Testis (tissue), 3 donors: ENCODE data around the gene RPS6KA5. TPM values are rescaled to one million over a fixed set of nuclear protein-coding genes. Genes with fewer than 3 reads are reported as not detected.

Experiments used
- DNase-seq: peaks from one replicate; pipeline ENCODE4 v3.0.0-alpha.2; 2019
- H3K27ac ChIP-seq, 2 donors: fragments of 200-600 bp; sonication (generic); one replicate each; pipeline ENCODE4 v1.5.1; 2019
- H3K27me3 ChIP-seq: fragments of 200-600 bp; sonication (generic); one replicate; pipeline ENCODE4 v1.5.1; 2019
- H3K36me3 ChIP-seq: fragments of 200-600 bp; sonication (generic); one replicate; pipeline ENCODE4 v1.5.1; 2017; ENCODE audit warnings: low read depth; ENCODE audit errors: missing control alignments
- H3K4me1 ChIP-seq: fragments of 200-600 bp; sonication (generic); one replicate; pipeline ENCODE4 v1.5.1; 2019
- H3K4me3 ChIP-seq, 2 donors: fragments of 200-600 bp; sonication (generic); one replicate each; pipeline ENCODE4 v1.5.1; 2017 to 2019
- H3K9me3 ChIP-seq: fragments of 200-600 bp; sonication (generic); one replicate; pipeline ENCODE4 v1.5.1; 2017
- CTCF ChIP-seq, 3 experiments: fragments of 450-650 bp in 2 of 3; fragments of 200-600 bp in 1 of 3; sonication (generic) in 1 of 3; IDR thresholded peaks; one replicate each; pipeline ENCODE4 v1.5.1; 2016 to 2019; ENCODE audit warnings: antibody characterized with exemption in 3 of 3, mild to moderate bottlenecking in 2 of 3, moderate library complexity in 1 of 3
- POLR2A ChIP-seq: fragments of 450-650 bp; IDR thresholded peaks from one replicate; pipeline ENCODE4 v1.6.1; 2017; ENCODE audit warnings: antibody characterized with exemption, mild to moderate bottlenecking, moderate library complexity
- WGBS, 2 donors: methylation state at CpG; one replicate each; pipeline ENCODE4 v1.1.5; 2018; 5-methylcytosine and 5-hydroxymethylcytosine counted together
- intact Hi-C: fragments of 100-400 bp; cut with DNase I; formaldehyde crosslinking; loops from one replicate; pipeline ENCODE4 v1.15.1; 2023; ENCODE audit warnings: low total_unique reads
- polyA plus RNA-seq: library from polyadenylated mRNA; stranded (reverse); fragments of 350-450 nt; fragmentation: Illumina TruSeq; extraction: RNeasy Lipid Tissue Mini Kit (QIAGEN cat#74804); gene quantifications from one replicate; pipeline ENCODE4 v1.2.3, GENCODE V29; 2014; ENCODE audit warnings: low read depth, low replicate concordance; ENCODE audit not compliant: insufficient read depth
- total RNA-seq, 2 donors: library from RNA; depleted of rRNA; stranded (reverse); fragments of >200 nt; gene quantifications; one replicate each; pipeline ENCODE4 v1.2.3, GENCODE V29; 2016

RPS6KA5 gene
- total and polyA plus RNA-seq, 3 donors from 2014 or later, result 6.4 to 11.0 (median 9.4) TPM

- intact Hi-C loops, result no loop called here
- Histone ChIP-seq H3K4me1 (peaks cover 9% of the 10 kb centered on the region), H3K27me3 (no peaks in the 10 kb centered on the region), H3K4me3 (no peak overlapping the region), H3K27ac (no peak overlapping the region), H3K9me3 (no peaks in the 10 kb centered on the region), H3K36me3 (no peaks in the 10 kb centered on the region)
- no peak for TF ChIP-seq POLR2A
- no peak for TF ChIP-seq CTCF (IDR thresholded peaks at IDR 0.05)
- DNase-seq, result no peak
Measured at GRCh38 chr14:91055016-91055415, 5.4 kb downstream of the RPS6KA5 start.

GRCh38 chr14:91048676-91049075, 11.8 kb downstream of the RPS6KA5 start:
- Histone ChIP-seq H3K4me3 (no peak overlapping the region), H3K4me1 (no peaks in the 10 kb centered on the region), H3K27me3 (no peaks in the 10 kb centered on the region), H3K36me3 (no peaks in the 10 kb centered on the region), H3K9me3 (no peaks in the 10 kb centered on the region), H3K27ac (no peak overlapping the region)
- TF ChIP-seq POLR2A, result no peak
- 95 to 100% methylated on average over 1 of the region's 1 CpG for WGBS, 2 donors
- intact Hi-C loops, result no loop called here
- no peak for DNase-seq

- DNase-seq, result no peak
- H3K9me3 ChIP-seq, result no peaks in the 10 kb centered on the region
- H3K36me3 ChIP-seq, result no peaks in the 10 kb centered on the region
- no peaks in the 10 kb centered on the region for H3K27me3 ChIP-seq
- H3K4me1 ChIP-seq, result no peaks in the 10 kb centered on the region
- 92 to 93% methylated on average over 2 of the region's 2 CpGs for WGBS, 2 donors
- TF ChIP-seq CTCF (IDR thresholded peaks at IDR 0.05) (no peak), POLR2A (no peak)
- intact Hi-C loops, result no loop called here
- no peak overlapping the region for H3K27ac ChIP-seq
- H3K4me3 ChIP-seq, result no peak overlapping the region
Measured at GRCh38 chr14:91048265-91048664, 12.2 kb downstream of the RPS6KA5 start.

- WGBS, 2 donors, result 88 to 96% methylated on average over 4 of the region's 4 CpGs
- Histone ChIP-seq H3K4me1 (no peaks in the 10 kb centered on the region), H3K27me3 (no peaks in the 10 kb centered on the region), H3K27ac (no peak overlapping the region), H3K9me3 (no peaks in the 10 kb centered on the region), H3K4me3 (no peak overlapping the region), H3K36me3 (no peaks in the 10 kb centered on the region)
- DNase-seq, result no peak
- TF ChIP-seq POLR2A, result no peak
- TF ChIP-seq CTCF (IDR thresholded peaks at IDR 0.05), result no peak
- intact Hi-C loops, result no loop called here
Measured at GRCh38 chr14:91047174-91047753, 13.2 kb downstream of the RPS6KA5 start.

GRCh38 chr14:91046488-91047072, 13.9 kb downstream of the RPS6KA5 start:
- Histone ChIP-seq H3K27me3 (no peaks in the 10 kb centered on the region), H3K4me3 (no peak overlapping the region), H3K36me3 (no peaks in the 10 kb centered on the region), H3K4me1 (no peaks in the 10 kb centered on the region), H3K9me3 (no peaks in the 10 kb centered on the region), H3K27ac (no peak overlapping the region)
- DNase-seq, result no peak
- intact Hi-C loops, result no loop called here
- no peak for TF ChIP-seq POLR2A
- TF ChIP-seq CTCF (IDR thresholded peaks at IDR 0.05), result no peak
- 88 to 92% methylated on average over 7 of the region's 7 CpGs for WGBS, 2 donors
